ENCODE measurements around the gene ASTN2. TPM values are rescaled to one million over a fixed set of nuclear protein-coding genes. Genes with fewer than 3 reads are reported as not detected.
"Not testable (repeated sequence)": the region's sequence is repeated elsewhere in the genome, so short reads cannot be mapped to it uniquely, and the experiment has no call there.

The ASTN2 gene
- polyA plus RNA-seq, 1 experiment = 12.8 TPM

GRCh38 chr9:116900007-116900367 lies 514.9 kb downstream of the ASTN2 start:
- Histone ChIP-seq H3K4me3 (ENCODE audit: low read depth, low read length) (no peak overlapping the region), H3K36me3 (ENCODE audit: control insufficient read depth, insufficient read depth, low read length) (no peaks in the 10 kb centered on the region), H3K27me3 (ENCODE audit: control insufficient read depth, insufficient read depth, low read length) (no peaks in the 10 kb centered on the region)
- no peak for TF ChIP-seq CTCF (IDR thresholded peaks at IDR 0.05; ENCODE audit: insufficient read depth, low read depth, low read length)
- no peak for DNase-seq (ENCODE audit: low read depth)
- ChIA-PET CTCF (no interaction called here), POLR2A (no interaction called here)

GRCh38 chr9:116899337-116900006 lies 515.4 kb downstream of the ASTN2 start:
- Histone ChIP-seq H3K27me3 (ENCODE audit: control insufficient read depth, insufficient read depth, low read length) (no peaks in the 10 kb centered on the region), H3K36me3 (ENCODE audit: control insufficient read depth, insufficient read depth, low read length) (no peaks in the 10 kb centered on the region), H3K4me3 (ENCODE audit: low read depth, low read length) (no peak overlapping the region)
- POLR2A ChIA-PET = interaction anchor here (0.5 kb wide), 1 partner anchor 8 kb away, joined by 3 read pairs; no protein-coding TSS in a partner anchor
- peak; percentile 60 for DNase-seq (ENCODE audit: low read depth)
- TF ChIP-seq CTCF (IDR thresholded peaks at IDR 0.05; ENCODE audit: insufficient read depth, low read depth, low read length) = no peak
- CTCF ChIA-PET = no interaction called here

GRCh38 chr9:116898131-116898530 lies 516.7 kb downstream of the ASTN2 start:
- H3K4me3 ChIP-seq (ENCODE audit: low read depth, low read length); DNase-seq (ENCODE audit: low read depth); H3K36me3 ChIP-seq (ENCODE audit: control insufficient read depth, insufficient read depth, low read length); POLR2A ChIA-PET; H3K27me3 ChIP-seq (ENCODE audit: control insufficient read depth, insufficient read depth, low read length); CTCF ChIA-PET: not testable (repeated sequence)

- TF ChIP-seq CTCF (IDR thresholded peaks at IDR 0.05; ENCODE audit: insufficient read depth, low read depth, low read length) = no peak
- Histone ChIP-seq H3K36me3 (ENCODE audit: control insufficient read depth, insufficient read depth, low read length) (no peaks in the 10 kb centered on the region), H3K4me3 (ENCODE audit: low read depth, low read length) (no peak overlapping the region), H3K27me3 (ENCODE audit: control insufficient read depth, insufficient read depth, low read length) (no peaks in the 10 kb centered on the region)
- ChIA-PET CTCF (interaction anchor here (1.0 kb wide), 1 partner anchor 24 kb away, joined by 4 read pairs; no protein-coding TSS in a partner anchor), POLR2A (no interaction called here)
- no peak for DNase-seq (ENCODE audit: low read depth)
These were observed 517.7 kb downstream of the ASTN2 start for GRCh38 chr9:116897201-116897600.

- no peak for TF ChIP-seq CTCF (IDR thresholded peaks at IDR 0.05; ENCODE audit: insufficient read depth, low read depth, low read length)
- ChIA-PET POLR2A (no interaction called here), CTCF (no interaction called here)
- no peaks in the 10 kb centered on the region for H3K36me3 ChIP-seq (ENCODE audit: control insufficient read depth, insufficient read depth, low read length)
- no peaks in the 10 kb centered on the region for H3K27me3 ChIP-seq (ENCODE audit: control insufficient read depth, insufficient read depth, low read length)
- DNase-seq (ENCODE audit: low read depth) = no peak
- no peak overlapping the region for H3K4me3 ChIP-seq (ENCODE audit: low read depth, low read length)
These were observed 518.9 kb downstream of the ASTN2 start for GRCh38 chr9:116895961-116896360.

- no peak for DNase-seq (ENCODE audit: low read depth)
- no peak for TF ChIP-seq CTCF (IDR thresholded peaks at IDR 0.05; ENCODE audit: insufficient read depth, low read depth, low read length)
- Histone ChIP-seq H3K4me3 (ENCODE audit: low read depth, low read length) (no peak overlapping the region), H3K27me3 (ENCODE audit: control insufficient read depth, insufficient read depth, low read length) (no peaks in the 10 kb centered on the region), H3K36me3 (ENCODE audit: control insufficient read depth, insufficient read depth, low read length) (no peaks in the 10 kb centered on the region)
- ChIA-PET CTCF (interaction anchor here (0.7 to 2.6 kb wide), 2 partner anchors 9 to 30 kb away, joined by 3 to 16 read pairs; no protein-coding TSS in a partner anchor), POLR2A (no interaction called here)
These were observed 523.4 kb downstream of the ASTN2 start for GRCh38 chr9:116891424-116891823.

- H3K36me3 ChIP-seq (ENCODE audit: control insufficient read depth, insufficient read depth, low read length); DNase-seq (ENCODE audit: low read depth); H3K27me3 ChIP-seq (ENCODE audit: control insufficient read depth, insufficient read depth, low read length); CTCF ChIA-PET; POLR2A ChIA-PET; H3K4me3 ChIP-seq (ENCODE audit: low read depth, low read length): not testable (repeated sequence)
These were observed 526.4 kb downstream of the ASTN2 start for GRCh38 chr9:116888476-116888875.
